OCI-LY7 (cell line): Measurements from ENCODE around the gene STAT4. TPM values are rescaled to one million over a fixed set of nuclear protein-coding genes. Genes with fewer than 3 reads are reported as not detected.

Source experiments
- BruUV-seq: library from RNA; stranded (reverse); fragments of 400-500 nt; replicated peaks from 2 replicates; lab custom pipeline; 2021; lab: Mats Ljungman, UMichigan
- CTCF ChIA-PET: fragments of 300-600 bp; sonication (Branson Sonifier 250); formaldehyde crosslinking; loops from one replicate; lab custom pipeline; 2022; ENCODE audit warnings: antibody characterized with exemption; ENCODE audit not compliant: unreplicated experiment; lab: Charles Lee
- POLR2A ChIA-PET: fragments of 300-600 bp; sonication (Branson Sonifier 250); formaldehyde crosslinking; loops from one replicate; lab custom pipeline; 2022; ENCODE audit warnings: antibody characterized with exemption; lab: Charles Lee
- DNase-seq: peaks from one replicate; pipeline ENCODE4 v3.0.0-alpha.2; 2015; ENCODE audit warnings: low spot score
- H2AFZ ChIP-seq: fragments of 200-600 bp; sonication (generic), shearing (Covaris generic); 2 replicates; pipeline ENCODE4 v1.6.1; 2014; ENCODE audit warnings: mild to moderate bottlenecking, antibody characterized with exemption, low read length, moderate library complexity
- H3K27ac ChIP-seq: fragments of 200-600 bp; sonication (generic); 2 replicates; pipeline ENCODE4 v1.5.1; 2014; ENCODE audit warnings: mixed run types, low read depth, mild to moderate bottlenecking, moderate library complexity, low read length, inconsistent platforms; ENCODE audit not compliant: poor library complexity, severe bottlenecking
- H3K36me3 ChIP-seq: fragments of 200-600 bp; sonication (generic); 2 replicates; pipeline ENCODE4 v1.6.1; 2014; ENCODE audit warnings: mild to moderate bottlenecking, antibody characterized with exemption, low read length, moderate library complexity, mixed read lengths; ENCODE audit not compliant: insufficient read depth
- H3K4me1 ChIP-seq: fragments of 200-600 bp; sonication (generic); 2 replicates; pipeline ENCODE4 v1.5.1; 2014; ENCODE audit warnings: mild to moderate bottlenecking, low read length; ENCODE audit not compliant: insufficient read depth, poor library complexity, severe bottlenecking
- H3K4me2 ChIP-seq: fragments of 200-600 bp; sonication (generic); 2 replicates; pipeline ENCODE4 v1.6.1; 2014; ENCODE audit warnings: mild to moderate bottlenecking, low read length
- H3K4me3 ChIP-seq: fragments of 200-600 bp; sonication (generic); 2 replicates; pipeline ENCODE4 v1.5.1; 2014; ENCODE audit warnings: mild to moderate bottlenecking, low read depth, low read length; ENCODE audit not compliant: poor library complexity, severe bottlenecking
- H3K79me2 ChIP-seq: fragments of 200-600 bp; sonication (generic); 2 replicates; pipeline ENCODE4 v1.6.1; 2016; ENCODE audit warnings: low read depth, mild to moderate bottlenecking, low read length, moderate library complexity, mixed read lengths; ENCODE audit not compliant: insufficient read depth
- H3K9me2 ChIP-seq: fragments of 200-600 bp; sonication (generic); 2 replicates; pipeline ENCODE4 v1.6.1; 2016; ENCODE audit warnings: mild to moderate bottlenecking, low read length, mixed read lengths; ENCODE audit not compliant: insufficient read depth
- H3K9me3 ChIP-seq: fragments of 200-600 bp; sonication (generic); 2 replicates; pipeline ENCODE4 v1.6.1; 2014; ENCODE audit warnings: mild to moderate bottlenecking, mixed run types, low read length, mixed read lengths
- H4K20me1 ChIP-seq: fragments of 200-600 bp; sonication (generic); 2 replicates; pipeline ENCODE4 v1.6.1; 2014; ENCODE audit warnings: mild to moderate bottlenecking, antibody characterized with exemption, low read length, moderate library complexity, mixed read lengths; ENCODE audit not compliant: insufficient read depth
- EZH2phosphoT487 ChIP-seq: fragments of 200-600 bp; sonication (generic); IDR thresholded peaks from 2 replicates; pipeline ENCODE4 v1.6.1; 2018; ENCODE audit warnings: low read depth, borderline replicate concordance, mild to moderate bottlenecking, mixed run types, antibody characterized with exemption, low read length, moderate library complexity, mixed read lengths
- intact Hi-C: fragments of 100-400 bp; cut with micrococcal nuclease; formaldehyde crosslinking; loops from one replicate; pipeline ENCODE4 v1.10.0; 2022; ENCODE audit not compliant: unreplicated experiment
- total RNA-seq, 2 experiments: library from RNA; depleted of rRNA in 1 of 2; stranded (reverse); fragments of >200 nt in 1 of 2; shearing (Covaris generic) in 1 of 2; gene quantifications; 2 replicates each; pipeline ENCODE4 v1.2.3, GENCODE V29; 2014 to 2022
- TF ChIP-seq, protein P1 (sequence below): fragments of 200-600 bp; sonication (generic); conservative IDR thresholded peaks from 2 replicates; pipeline ENCODE4 v1.5.1; 2014; ENCODE audit warnings: mild to moderate bottlenecking, antibody characterized with exemption, low read length, moderate library complexity, mixed read lengths

The STAT4 gene
- total RNA-seq, 2 experiments from 2014 or later = not detected

DNA sequence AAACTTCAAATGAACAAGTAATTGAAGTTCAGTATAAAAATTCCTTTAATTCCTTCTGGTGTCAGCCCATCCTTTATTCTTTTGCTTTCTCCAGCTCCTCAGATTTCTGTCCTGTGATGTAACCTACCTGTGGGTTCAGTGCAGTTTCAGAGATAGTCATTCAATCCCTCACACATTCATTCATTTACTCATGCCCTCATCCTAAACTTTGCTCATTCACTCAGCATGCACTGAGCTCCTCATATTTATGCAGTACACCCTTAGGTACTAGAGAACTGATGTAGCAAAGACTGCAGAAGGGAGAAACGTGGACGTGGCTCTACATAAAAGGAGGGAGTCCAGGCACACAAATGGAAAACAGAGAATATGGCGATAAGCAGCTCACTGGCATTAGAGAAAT is 91.5 kb downstream of the STAT4 start:
- no peak overlapping the region for H3K27ac ChIP-seq
- ChIA-PET CTCF (no interaction called here), POLR2A (no interaction called here)
- H3K4me1 ChIP-seq = no peaks in the 10 kb centered on the region
- no peak overlapping the region for H3K4me3 ChIP-seq
- no peak overlapping the region for H2AFZ ChIP-seq
- H3K4me2 ChIP-seq = no peak overlapping the region
- no peaks in the 10 kb centered on the region for H3K36me3 ChIP-seq
- no peaks in the 10 kb centered on the region for H3K9me2 ChIP-seq
- no peaks in the 10 kb centered on the region for H4K20me1 ChIP-seq
- no peaks in the 10 kb centered on the region for H3K9me3 ChIP-seq
- BruUV-seq = no TSS peak
- TF ChIP-seq, protein P1, sequence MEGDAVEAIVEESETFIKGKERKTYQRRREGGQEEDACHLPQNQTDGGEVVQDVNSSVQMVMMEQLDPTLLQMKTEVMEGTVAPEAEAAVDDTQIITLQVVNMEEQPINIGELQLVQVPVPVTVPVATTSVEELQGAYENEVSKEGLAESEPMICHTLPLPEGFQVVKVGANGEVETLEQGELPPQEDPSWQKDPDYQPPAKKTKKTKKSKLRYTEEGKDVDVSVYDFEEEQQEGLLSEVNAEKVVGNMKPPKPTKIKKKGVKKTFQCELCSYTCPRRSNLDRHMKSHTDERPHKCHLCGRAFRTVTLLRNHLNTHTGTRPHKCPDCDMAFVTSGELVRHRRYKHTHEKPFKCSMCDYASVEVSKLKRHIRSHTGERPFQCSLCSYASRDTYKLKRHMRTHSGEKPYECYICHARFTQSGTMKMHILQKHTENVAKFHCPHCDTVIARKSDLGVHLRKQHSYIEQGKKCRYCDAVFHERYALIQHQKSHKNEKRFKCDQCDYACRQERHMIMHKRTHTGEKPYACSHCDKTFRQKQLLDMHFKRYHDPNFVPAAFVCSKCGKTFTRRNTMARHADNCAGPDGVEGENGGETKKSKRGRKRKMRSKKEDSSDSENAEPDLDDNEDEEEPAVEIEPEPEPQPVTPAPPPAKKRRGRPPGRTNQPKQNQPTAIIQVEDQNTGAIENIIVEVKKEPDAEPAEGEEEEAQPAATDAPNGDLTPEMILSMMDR = no peak
- intact Hi-C loops = no loop called here
- H3K79me2 ChIP-seq = no peaks in the 10 kb centered on the region
- no peak for DNase-seq

DNA sequence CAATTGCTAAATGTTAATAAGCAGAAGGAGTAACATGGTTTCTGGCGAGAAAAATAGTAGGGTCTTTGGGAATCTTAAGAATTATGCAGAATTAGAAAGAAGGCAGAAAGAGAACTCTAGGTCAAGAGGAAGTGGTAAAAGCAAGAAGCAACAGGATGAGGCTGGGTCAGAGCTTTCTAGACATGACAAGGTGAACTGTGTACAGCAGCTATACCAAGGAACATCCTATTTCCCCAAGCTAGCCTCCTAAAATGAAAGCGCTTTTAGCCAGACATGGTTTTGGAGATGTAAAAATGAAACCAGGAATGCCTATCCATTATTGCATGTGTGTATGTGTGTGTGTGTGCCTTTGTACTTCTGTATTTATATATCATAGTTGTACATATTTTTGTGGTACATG is 94.6 kb downstream of the STAT4 start:
- Histone ChIP-seq H3K9me3 (no peaks in the 10 kb centered on the region), H3K36me3 (no peaks in the 10 kb centered on the region), H2AFZ (no peak overlapping the region), H3K79me2 (no peaks in the 10 kb centered on the region), H3K27ac (no peak overlapping the region), H3K9me2 (no peaks in the 10 kb centered on the region), H3K4me1 (no peaks in the 10 kb centered on the region), H3K4me2 (no peak overlapping the region), H3K4me3 (no peak overlapping the region), H4K20me1 (no peaks in the 10 kb centered on the region)
- DNase-seq = no peak
- no TSS peak for BruUV-seq
- POLR2A ChIA-PET = no interaction called here
- CTCF ChIA-PET = no interaction called here
- TF ChIP-seq, protein P1 = no peak
- TF ChIP-seq EZH2phosphoT487 = no peak
- intact Hi-C loops = no loop called here

GRCh38 chr2:191053256-191053655 is 97.5 kb downstream of the STAT4 start:
- Histone ChIP-seq H3K27ac (no peak overlapping the region), H3K36me3 (no peaks in the 10 kb centered on the region), H3K4me1 (peaks cover 7% of the 10 kb centered on the region), H3K4me3 (no peak overlapping the region), H3K79me2 (no peaks in the 10 kb centered on the region), H3K4me2 (no peak overlapping the region), H4K20me1 (no peaks in the 10 kb centered on the region), H3K9me3 (no peaks in the 10 kb centered on the region), H3K9me2 (no peaks in the 10 kb centered on the region), H2AFZ (no peak overlapping the region)
- TF ChIP-seq EZH2phosphoT487 = no peak
- TF ChIP-seq, protein P1 = no peak
- BruUV-seq = no TSS peak
- CTCF ChIA-PET = interaction anchor here (1.5 to 1.9 kb wide), 2 partner anchors 11 to 102 kb away, joined by 4 to 7 read pairs; no protein-coding TSS in a partner anchor
- no peak for DNase-seq
- intact Hi-C loops = loop anchor here (5.0 kb wide), 1 partner anchor 469 kb away; no protein-coding TSS in a partner anchor
- POLR2A ChIA-PET = interaction anchor here (0.6 to 1.5 kb wide), 2 partner anchors 18 to 77 kb away, joined by 3 to 4 read pairs; no protein-coding TSS in a partner anchor
